Activated CD8-positive, alpha-beta memory T cell treated with anti-CD3 and anti-CD28 coated beads, Interleukin-2, amount 10 ng/mL, durations not matched to agents 7 days and 5 days (primary cell): ENCODE measurements around the gene HCFC2. TPM values are rescaled to one million over a fixed set of nuclear protein-coding genes. Genes with fewer than 3 reads are reported as not detected.
A peak's percentile ranks its signal among the peaks of the same experiment; 100 is the strongest.

Experiments used
- ATAC-seq: fragments of 150-1000 bp; cut with Tn5 transposase; one replicate; pipeline ENCODE4 v1.10.0; 2021; ENCODE audit warnings: moderate library complexity
- CTCF ChIA-PET: fragments of 350-600 bp; sonication (Branson Sonifier 250); formaldehyde crosslinking; loops from one replicate; lab custom pipeline; 2021; ENCODE audit warnings: antibody characterized with exemption; lab: Charles Lee
- DNase-seq: peaks from one replicate; pipeline ENCODE4 v3.0.0-alpha.2; 2020
- H3K27ac Mint-ChIP-seq: one replicate; pipeline ENCODE4 v1.8.0; 2021; ENCODE audit warnings: mild to moderate bottlenecking, mixed read lengths
- H3K27me3 Mint-ChIP-seq: one replicate; pipeline ENCODE4 v1.8.0; 2021; ENCODE audit warnings: mixed read lengths
- H3K36me3 Mint-ChIP-seq: one replicate; pipeline ENCODE4 v1.8.0; 2021; ENCODE audit warnings: mild to moderate bottlenecking, mixed read lengths
- H3K4me1 Mint-ChIP-seq: one replicate; pipeline ENCODE4 v1.8.0; 2021; ENCODE audit warnings: mixed read lengths
- H3K4me3 Mint-ChIP-seq: one replicate; pipeline ENCODE4 v1.8.0; 2021; ENCODE audit warnings: mild to moderate bottlenecking, moderate library complexity, mixed read lengths
- H3K9me3 Mint-ChIP-seq: one replicate; pipeline ENCODE4 v1.8.0; 2022; ENCODE audit warnings: low read depth, mixed read lengths
- total RNA-seq, 2 experiments: library from RNA; stranded (reverse); gene quantifications; one replicate each; pipeline ENCODE4 v1.2.3, GENCODE V29; 2021

HCFC2 gene
- total RNA-seq, 2 experiments from 2014 or later: 12.7 to 15.2 TPM

GRCh38 chr12:104134882-104135281 is 70.6 kb downstream of the HCFC2 start:
- Mint-ChIP-seq H3K27ac (no peak overlapping the region), H3K27me3 (no peaks in the 10 kb centered on the region), H3K4me3 (no peak overlapping the region), H3K9me3 (no peaks in the 10 kb centered on the region), H3K4me1 (peaks cover 29% of the 10 kb centered on the region), H3K36me3 (peaks cover 17% of the 10 kb centered on the region)
- CTCF ChIA-PET: interaction anchor here (1.6 to 2.3 kb wide), 2 partner anchors 26 to 151 kb away, joined by 3 to 8 read pairs; no protein-coding TSS in a partner anchor
- ATAC-seq: no peak
- no peak for DNase-seq

- peaks cover 10% of the 10 kb centered on the region for H3K36me3 Mint-ChIP-seq
- no peak for ATAC-seq
- H3K27ac Mint-ChIP-seq: peak overlapping the region; percentile 85
- CTCF ChIA-PET: interaction anchor here (1.0 kb wide), 2 partner anchors 27 to 151 kb away, joined by 3 read pairs; no protein-coding TSS in a partner anchor
- no peaks in the 10 kb centered on the region for H3K9me3 Mint-ChIP-seq
- H3K4me3 Mint-ChIP-seq: peak overlapping the region; percentile 79
- peaks cover 4% of the 10 kb centered on the region for H3K27me3 Mint-ChIP-seq
- H3K4me1 Mint-ChIP-seq: peaks cover 27% of the 10 kb centered on the region
- DNase-seq: no peak
Measured at GRCh38 chr12:104136577-104136976, 72.2 kb downstream of the HCFC2 start.

GRCh38 chr12:104137001-104137901 is 72.9 kb downstream of the HCFC2 start:
- ATAC-seq (no peak), DNase-seq (peak; percentile 74)
- CTCF ChIA-PET: interaction anchor here (0.9 to 2.0 kb wide), 7 partner anchors 23 to 260 kb away, joined by 3 to 9 read pairs (median 3); partner anchors contain the start of gene HCFC2
- H3K9me3 Mint-ChIP-seq: no peaks in the 10 kb centered on the region
- peak overlapping the region; percentile 79 for H3K4me3 Mint-ChIP-seq
- H3K27me3 Mint-ChIP-seq: peaks cover 10% of the 10 kb centered on the region
- peaks cover 24% of the 10 kb centered on the region for H3K4me1 Mint-ChIP-seq
- peaks cover 6% of the 10 kb centered on the region for H3K36me3 Mint-ChIP-seq
- peak overlapping the region; percentile 85 for H3K27ac Mint-ChIP-seq

GRCh38 chr12:104137902-104138796 is 73.8 kb downstream of the HCFC2 start, which contains the start of gene NFYB:
NFYB (minus strand) TSS chr12:104138210; CDS start chr12:104135453, 2,757 bp downstream.
- peak within 1 kb of the TSS; percentile 79 for H3K4me3 Mint-ChIP-seq
- H3K9me3 Mint-ChIP-seq: no peaks in the 10 kb centered on the region

DNA sequence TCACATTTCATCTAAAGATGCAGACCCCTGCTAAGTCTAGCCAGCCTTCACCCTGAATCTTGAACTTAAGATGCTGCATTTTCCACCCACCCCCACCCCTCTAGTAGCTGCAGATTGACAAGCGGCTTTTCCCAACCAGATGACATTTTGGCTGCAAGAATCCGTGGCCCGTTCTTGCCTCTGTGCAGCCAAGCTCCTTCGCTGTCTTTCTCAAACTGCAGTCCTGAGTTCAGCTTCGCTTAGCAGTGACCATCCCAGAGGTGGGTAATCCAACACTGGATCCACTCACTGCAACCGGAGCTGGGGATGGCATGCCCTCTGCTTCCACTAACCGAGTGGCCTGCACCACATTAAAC is 74.4 kb downstream of the HCFC2 start:
- Mint-ChIP-seq H3K4me3 (no peak overlapping the region), H3K36me3 (peaks cover 2% of the 10 kb centered on the region), H3K4me1 (peaks cover 20% of the 10 kb centered on the region), H3K27ac (no peak overlapping the region), H3K9me3 (no peaks in the 10 kb centered on the region), H3K27me3 (peaks cover 22% of the 10 kb centered on the region)
- ATAC-seq (no peak), DNase-seq (no peak)
- CTCF ChIA-PET: interaction anchor here (1.4 to 2.0 kb wide), 2 partner anchors 30 to 75 kb away, joined by 7 to 9 read pairs; partner anchors contain the start of gene HCFC2

More at GRCh38 chr12:104137902-104138796, 73.8 kb downstream of the HCFC2 start, which contains the start of gene NFYB:
- CTCF ChIA-PET: interaction anchor here (0.9 to 2.0 kb wide), 7 partner anchors 22 to 261 kb away, joined by 3 to 9 read pairs (median 3); partner anchors contain the start of gene HCFC2
- Mint-ChIP-seq H3K4me1 (peaks cover 20% of the 10 kb centered on the region), H3K27me3 (peaks cover 15% of the 10 kb centered on the region), H3K27ac (peak within 1 kb of the TSS; percentile 85), H3K36me3 (peaks cover 2% of the 10 kb centered on the region)
- peak; percentile 97 for ATAC-seq
- peak; percentile 96 for DNase-seq

- CTCF ChIA-PET: no interaction called here
- peaks cover 5% of the 10 kb centered on the region for H3K4me1 Mint-ChIP-seq
- no peak overlapping the region for H3K4me3 Mint-ChIP-seq
- DNase-seq (no peak), ATAC-seq (no peak)
- no peak overlapping the region for H3K27ac Mint-ChIP-seq
- H3K9me3 Mint-ChIP-seq: no peaks in the 10 kb centered on the region
- peaks cover 1% of the 10 kb centered on the region for H3K36me3 Mint-ChIP-seq
- H3K27me3 Mint-ChIP-seq: peaks cover 41% of the 10 kb centered on the region
Measured at GRCh38 chr12:104142543-104142942, 78.2 kb downstream of the HCFC2 start.

- Mint-ChIP-seq H3K36me3 (peaks cover 1% of the 10 kb centered on the region), H3K4me3 (no peak overlapping the region), H3K4me1 (peaks cover 5% of the 10 kb centered on the region), H3K27me3 (peaks cover 41% of the 10 kb centered on the region), H3K9me3 (no peaks in the 10 kb centered on the region), H3K27ac (no peak overlapping the region)
- CTCF ChIA-PET: no interaction called here
- ATAC-seq: no peak
- no peak for DNase-seq
Measured at GRCh38 chr12:104143002-104143401, 78.7 kb downstream of the HCFC2 start.

DNA sequence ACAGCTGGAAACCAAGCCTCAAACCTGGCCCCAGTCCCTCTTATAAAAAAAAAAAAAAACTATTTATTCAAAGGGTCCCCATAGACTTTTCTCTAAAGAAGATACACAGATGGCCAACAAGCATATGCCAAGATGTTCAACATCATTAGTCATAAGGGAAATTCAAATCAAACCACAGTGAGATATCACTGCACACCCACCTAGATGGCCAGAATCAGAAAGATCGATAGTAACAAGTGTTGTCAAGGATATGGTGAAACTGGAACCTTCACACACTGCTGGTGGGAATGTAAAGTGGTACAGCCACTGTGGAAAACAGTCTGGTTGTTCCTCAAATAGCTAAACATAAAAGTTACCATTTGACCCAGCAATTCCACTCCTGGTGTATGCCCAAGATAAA is 79.6 kb downstream of the HCFC2 start:
- ATAC-seq (no peak), DNase-seq (no peak)
- no peak overlapping the region for H3K27ac Mint-ChIP-seq
- H3K4me1 Mint-ChIP-seq: peaks cover 2% of the 10 kb centered on the region
- H3K4me3 Mint-ChIP-seq: no peak overlapping the region
- peaks cover 49% of the 10 kb centered on the region for H3K27me3 Mint-ChIP-seq
- H3K9me3 Mint-ChIP-seq: no peaks in the 10 kb centered on the region
- H3K36me3 Mint-ChIP-seq: peaks cover 1% of the 10 kb centered on the region
- CTCF ChIA-PET: no interaction called here

GRCh38 chr12:104147346-104147745 is 83.0 kb downstream of the HCFC2 start:
- ATAC-seq: no peak
- no peak for DNase-seq
- no peaks in the 10 kb centered on the region for H3K4me1 Mint-ChIP-seq
- CTCF ChIA-PET: no interaction called here
- peaks cover 52% of the 10 kb centered on the region for H3K27me3 Mint-ChIP-seq
- peaks cover 1% of the 10 kb centered on the region for H3K36me3 Mint-ChIP-seq
- H3K27ac Mint-ChIP-seq: no peak overlapping the region
- no peaks in the 10 kb centered on the region for H3K9me3 Mint-ChIP-seq
- H3K4me3 Mint-ChIP-seq: no peak overlapping the region

DNA sequence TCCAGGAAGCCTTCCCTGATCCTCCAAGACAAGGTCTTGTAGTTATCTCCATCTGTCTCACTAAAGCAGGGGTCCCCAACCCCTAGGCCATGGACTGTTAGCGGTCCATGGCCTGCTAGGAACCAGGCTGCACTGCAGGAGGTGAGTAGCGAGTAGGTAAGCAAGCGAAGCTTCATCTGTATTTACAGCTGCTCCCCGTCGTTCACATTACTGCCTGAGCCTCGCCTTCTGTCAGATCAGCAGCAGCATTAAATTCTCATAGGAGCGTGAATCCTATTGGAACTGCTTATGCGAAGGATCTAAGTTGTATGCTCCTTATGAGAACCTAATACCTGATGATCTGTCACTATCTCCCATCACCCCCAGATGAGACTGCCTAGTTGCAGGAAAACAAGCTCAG is 86.1 kb downstream of the HCFC2 start:
- Mint-ChIP-seq H3K9me3 (no peaks in the 10 kb centered on the region), H3K27ac (no peak overlapping the region), H3K36me3 (peaks cover 1% of the 10 kb centered on the region), H3K27me3 (peaks cover 34% of the 10 kb centered on the region), H3K4me1 (peaks cover 7% of the 10 kb centered on the region), H3K4me3 (no peak overlapping the region)
- DNase-seq (no peak), ATAC-seq (no peak)
- CTCF ChIA-PET: no interaction called here

DNA sequence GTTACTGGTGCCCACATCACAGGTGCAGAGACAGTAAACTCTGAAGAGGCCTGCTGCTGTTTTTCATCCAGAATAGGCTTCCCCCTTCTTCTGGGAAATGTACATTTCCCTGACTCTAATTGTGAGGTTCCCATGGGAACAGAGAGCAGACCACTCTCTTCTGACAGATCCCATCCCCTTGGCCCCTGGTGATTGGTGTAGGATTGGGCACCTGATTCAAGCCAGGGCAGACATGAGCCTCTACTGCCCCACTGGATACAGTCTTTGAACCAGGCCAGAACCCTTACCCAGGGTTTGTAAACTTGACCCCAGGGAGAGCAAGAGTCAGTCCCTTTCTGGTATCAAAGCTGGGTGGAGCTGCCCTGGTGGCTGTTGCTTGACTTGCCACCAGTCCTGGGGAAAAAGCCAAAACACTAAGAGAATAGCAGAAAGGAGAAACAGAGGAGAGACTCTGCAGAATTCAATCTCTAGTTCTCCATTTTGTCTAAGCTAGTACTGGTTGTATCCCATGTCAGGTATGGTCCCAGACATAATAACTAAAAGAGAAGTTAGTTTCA is 88.4 kb downstream of the HCFC2 start:
- H3K4me3 Mint-ChIP-seq: no peak overlapping the region
- DNase-seq (no peak), ATAC-seq (no peak)
- H3K27me3 Mint-ChIP-seq: peaks cover 26% of the 10 kb centered on the region
- no peaks in the 10 kb centered on the region for H3K36me3 Mint-ChIP-seq
- H3K4me1 Mint-ChIP-seq: peaks cover 7% of the 10 kb centered on the region
- CTCF ChIA-PET: no interaction called here
- no peak overlapping the region for H3K27ac Mint-ChIP-seq
- no peaks in the 10 kb centered on the region for H3K9me3 Mint-ChIP-seq

DNA sequence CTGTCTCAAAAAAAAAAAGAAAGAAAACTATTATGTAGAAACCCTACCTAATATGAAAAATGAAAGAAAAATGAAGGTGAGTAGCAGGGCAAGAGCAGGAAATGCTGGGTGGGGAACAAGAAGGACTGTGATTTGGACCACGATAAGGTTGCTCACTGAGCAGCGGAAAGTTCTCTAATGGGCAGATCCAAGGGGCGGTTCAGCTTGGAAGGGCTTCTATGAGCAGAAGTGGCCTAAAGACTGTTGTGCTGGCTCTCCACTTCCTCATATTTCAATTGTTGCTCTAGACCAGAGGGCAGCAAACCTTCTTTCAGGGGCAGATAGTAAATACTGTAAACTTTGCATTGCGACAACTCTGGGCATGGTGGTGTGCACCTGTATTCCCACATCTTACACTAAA is 90.0 kb downstream of the HCFC2 start:
- peaks cover 16% of the 10 kb centered on the region for H3K27me3 Mint-ChIP-seq
- DNase-seq (no peak), ATAC-seq (peak; percentile 27)
- H3K4me3 Mint-ChIP-seq: no peak overlapping the region
- H3K27ac Mint-ChIP-seq: peak overlapping the region; percentile 6
- no peaks in the 10 kb centered on the region for H3K9me3 Mint-ChIP-seq
- peaks cover 7% of the 10 kb centered on the region for H3K4me1 Mint-ChIP-seq
- CTCF ChIA-PET: no interaction called here
- no peaks in the 10 kb centered on the region for H3K36me3 Mint-ChIP-seq

DNA sequence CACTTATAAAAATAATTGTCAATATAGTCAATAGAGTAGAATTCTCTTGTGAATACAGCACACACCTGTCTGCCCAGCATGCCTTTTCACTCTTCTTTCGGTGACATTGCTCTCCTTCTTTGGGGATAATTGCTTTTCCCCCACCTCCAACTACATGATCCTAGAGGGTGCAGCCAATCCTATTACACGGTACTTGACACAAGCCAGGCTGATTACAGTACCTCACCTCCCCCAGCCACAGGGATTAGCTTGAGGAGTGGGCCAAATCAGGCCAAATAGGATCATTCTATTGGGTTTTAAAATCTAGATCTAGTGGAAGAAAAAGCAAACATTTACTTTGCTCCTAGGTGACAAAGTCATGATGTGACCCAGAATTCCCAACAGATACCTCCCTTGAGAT is 90.5 kb downstream of the HCFC2 start:
- CTCF ChIA-PET: no interaction called here
- H3K27ac Mint-ChIP-seq: no peak overlapping the region
- H3K4me3 Mint-ChIP-seq: no peak overlapping the region
- DNase-seq: no peak
- H3K36me3 Mint-ChIP-seq: no peaks in the 10 kb centered on the region
- no peaks in the 10 kb centered on the region for H3K9me3 Mint-ChIP-seq
- H3K27me3 Mint-ChIP-seq: peaks cover 12% of the 10 kb centered on the region
- no peak for ATAC-seq
- peaks cover 7% of the 10 kb centered on the region for H3K4me1 Mint-ChIP-seq
